ENCODE results near the gene SAP30BP. TPM values are rescaled to one million over a fixed set of nuclear protein-coding genes. Genes with fewer than 3 reads are reported as not detected.

The SAP30BP gene
- total and polyA plus RNA-seq, 2 of the 8 experiments (the other 6 are each of a cell fraction or from before 2014, with no cell fraction given), result 63.3 to 79.9 TPM

DNA sequence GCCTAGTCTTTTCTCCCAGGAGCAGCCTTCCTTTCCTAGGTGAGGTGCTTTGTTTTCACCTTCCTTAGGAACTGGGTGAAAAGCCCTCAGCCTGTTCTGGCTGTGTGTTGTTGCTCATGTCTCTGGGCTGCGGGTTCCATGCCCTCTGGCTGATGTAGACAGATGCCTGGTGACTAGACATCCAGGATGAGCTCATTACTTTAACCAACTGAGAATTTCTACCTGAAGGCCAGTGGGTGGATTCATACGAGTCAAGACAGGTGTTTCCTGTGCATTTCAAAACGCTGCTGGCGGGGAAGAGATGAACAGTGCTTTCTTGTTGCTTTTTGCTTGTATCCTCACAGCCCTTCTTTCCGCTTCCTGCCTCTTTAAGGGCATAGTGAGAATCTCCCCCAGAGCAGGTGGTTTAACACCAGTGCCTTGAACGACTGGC is 22.3 kb downstream of the SAP30BP start:
- no peak for FAIRE-seq
- Histone ChIP-seq H3K18ac (ENCODE audit: extremely low read depth, low read length) (no peak overlapping the region), H3K4me2 (ENCODE audit: insufficient read depth in 1 of 2, low read depth in 2 of 2, low read length in 2 of 2) (no peak overlapping the region), H4K20me1 (replicated peaks in 1 of 2; ENCODE audit: control insufficient read depth in 1 of 2, insufficient read depth in 2 of 2, low read length in 2 of 2) (peaks cover 10 to 18% of the 10 kb centered on the region in 2 experiments), H2BK5ac (ENCODE audit: low read depth, low read length) (no peak overlapping the region), H3K4me1 (replicated peaks in 1 of 4; ENCODE audit: control insufficient read depth in 3 of 4, insufficient read depth in 4 of 4, low read length in 3 of 4) (peaks cover 0 to 19% (median 7%) of the 10 kb centered on the region in 4 experiments; a peak in 6 of 7 replicates), H3K9me3 (ENCODE audit: insufficient read depth in 2 of 2, low read depth in 1 of 2, low read length in 1 of 2) (no peaks in the 10 kb centered on the region), H2BK120ac (replicated peaks; ENCODE audit: low read depth, low read length) (no peak overlapping the region), H3K23ac (ENCODE audit: insufficient read length) (no peak overlapping the region), H3K27ac (ENCODE audit: low read depth, low read length) (no peak overlapping the region), H4K91ac (replicated peaks; ENCODE audit: insufficient read length, low read length) (no peak overlapping the region), H2BK15ac (ENCODE audit: low read length) (no peak overlapping the region), H3K56ac (replicated peaks; ENCODE audit: insufficient read length, low read depth, low read length) (no peak overlapping the region), H2BK12ac (ENCODE audit: low read depth, low read length) (no peak overlapping the region), H2BK20ac (ENCODE audit: low read length) (no peak overlapping the region), H3K79me1 (ENCODE audit: low read depth, low read length) (peaks cover 23% of the 10 kb centered on the region), H2AK5ac (ENCODE audit: low read depth, low read length) (no peak overlapping the region), H2AFZ (ENCODE audit: low read length) (no peak overlapping the region), H4K5ac (ENCODE audit: insufficient read length, low read depth, low read length) (no peak overlapping the region), H3K4ac (replicated peaks; ENCODE audit: insufficient read length, low read depth, low read length) (no peak overlapping the region), H3K14ac (ENCODE audit: insufficient read length) (no peak overlapping the region), H3K79me2 (ENCODE audit: control insufficient read depth in 1 of 2, insufficient read depth in 2 of 2, low read length in 2 of 2) (peaks cover 0 to 67% of the 10 kb centered on the region in 2 experiments; a peak in 3 of 4 replicates), H3K9ac (replicated peaks in 1 of 4; ENCODE audit: extremely low read depth in 1 of 4, low read depth in 3 of 4, low read length in 3 of 4) (no peak overlapping the region), H4K8ac (ENCODE audit: extremely low read depth, insufficient read depth, low read length) (no peak overlapping the region), H3K27me3 (replicated peaks in 1 of 4; ENCODE audit: control insufficient read depth in 3 of 4, extremely low read depth in 1 of 4, insufficient read depth in 3 of 4, low read length in 3 of 4) (no peaks in the 10 kb centered on the region), H3K23me2 (ENCODE audit: low read depth, low read length) (peaks cover 2% of the 10 kb centered on the region; the same call in 1 of the 2 replicates), H3K36me3 (ENCODE audit: control insufficient read depth in 2 of 4, insufficient read depth in 4 of 4, low read length in 3 of 4) (peaks cover 0 to 3% (median 0%) of the 10 kb centered on the region in 4 experiments; a peak in 2 of 8 replicates), H3K4me3 (ENCODE audit: extremely low read depth in 1 of 4, insufficient read depth in 2 of 4, low read depth in 3 of 4, low read length in 4 of 4) (no peak overlapping the region)
- ChIA-PET CTCF (ENCODE audit: partially characterized antibody) (interaction anchor here (0.7 to 5.3 kb wide), 7 partner anchors 14 to 87 kb away, joined by 3 to 35 read pairs (median 7); partner anchors contain the start of gene SMIM5), POLR2A (ENCODE audit: partially characterized antibody) (no interaction called here)
- DNase-seq (ENCODE audit: low read depth in 1 of 2, low spot score in 2 of 2), result no peak
- 85% methylated on average over 6 of the region's 6 CpGs; no CpG with 5 or more reads in 1 of the 2 experiments for WGBS, 2 experiments (ENCODE audit: extremely low coverage in 1 of 2, insufficient coverage in 1 of 2, insufficient read length in 1 of 2, insufficient replicate concordance in 2 of 2, low coverage in 1 of 2, low lambda C conversion rate in 2 of 2, missing lambda C conversion rate in 1 of 2)
- TF ChIP-seq, protein P1, sequence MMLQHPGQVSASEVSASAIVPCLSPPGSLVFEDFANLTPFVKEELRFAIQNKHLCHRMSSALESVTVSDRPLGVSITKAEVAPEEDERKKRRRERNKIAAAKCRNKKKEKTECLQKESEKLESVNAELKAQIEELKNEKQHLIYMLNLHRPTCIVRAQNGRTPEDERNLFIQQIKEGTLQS (IDR thresholded peaks at IDR 0.05; ENCODE audit: insufficient read depth, low read depth, low read length), result no peak
- TF ChIP-seq CTBP2 (IDR thresholded peaks at IDR 0.05; ENCODE audit: borderline replicate concordance, insufficient read depth, insufficient read length, low read length) (no peak), EP300 (IDR thresholded peaks at IDR 0.05; ENCODE audit: borderline replicate concordance in 1 of 2, low read depth in 2 of 2, low read length in 2 of 2) (no peak), HDAC6 (IDR thresholded peaks at IDR 0.05; ENCODE audit: low read depth, low read length) (no peak), NRF1 (IDR thresholded peaks at IDR 0.05; ENCODE audit: low read depth, low read length) (no peak), SAP30 (IDR thresholded peaks at IDR 0.05; ENCODE audit: insufficient read depth, insufficient replicate concordance, low read length) (no peak), BRCA1 (IDR thresholded peaks at IDR 0.05; ENCODE audit: low read depth, low read length) (no peak), CREB1 (IDR thresholded peaks at IDR 0.05) (no peak), RXRA (IDR thresholded peaks at IDR 0.05; ENCODE audit: insufficient read depth, low read depth, low read length) (no peak), BCL11A (IDR thresholded peaks at IDR 0.05; ENCODE audit: low read depth in 2 of 2, low read length in 2 of 2) (no peak), ZNF274 (IDR thresholded peaks at IDR 0.05; ENCODE audit: borderline replicate concordance, extremely low read depth, low read length) (no peak), SP2 (IDR thresholded peaks at IDR 0.05; ENCODE audit: low read length) (no peak), SIN3A (conservative IDR thresholded peaks at IDR 0.05 in 1 of 2, IDR thresholded peaks at IDR 0.05 in 1 of 2; ENCODE audit: low read depth in 1 of 2, low read length in 2 of 2) (no peak)

Measured in H1 (cell line).